Measurements from ENCODE around the gene PSMB1. TPM values are rescaled to one million over a fixed set of nuclear protein-coding genes. Genes with fewer than 3 reads are reported as not detected.

The PSMB1 gene
- total and polyA plus RNA-seq, 2 experiments from 2014 or later, result 357 to 576 TPM

GRCh38 chr6:170510631-170511030, 42.5 kb downstream of the PSMB1 start (continued):
- TF ChIP-seq, protein P1, sequence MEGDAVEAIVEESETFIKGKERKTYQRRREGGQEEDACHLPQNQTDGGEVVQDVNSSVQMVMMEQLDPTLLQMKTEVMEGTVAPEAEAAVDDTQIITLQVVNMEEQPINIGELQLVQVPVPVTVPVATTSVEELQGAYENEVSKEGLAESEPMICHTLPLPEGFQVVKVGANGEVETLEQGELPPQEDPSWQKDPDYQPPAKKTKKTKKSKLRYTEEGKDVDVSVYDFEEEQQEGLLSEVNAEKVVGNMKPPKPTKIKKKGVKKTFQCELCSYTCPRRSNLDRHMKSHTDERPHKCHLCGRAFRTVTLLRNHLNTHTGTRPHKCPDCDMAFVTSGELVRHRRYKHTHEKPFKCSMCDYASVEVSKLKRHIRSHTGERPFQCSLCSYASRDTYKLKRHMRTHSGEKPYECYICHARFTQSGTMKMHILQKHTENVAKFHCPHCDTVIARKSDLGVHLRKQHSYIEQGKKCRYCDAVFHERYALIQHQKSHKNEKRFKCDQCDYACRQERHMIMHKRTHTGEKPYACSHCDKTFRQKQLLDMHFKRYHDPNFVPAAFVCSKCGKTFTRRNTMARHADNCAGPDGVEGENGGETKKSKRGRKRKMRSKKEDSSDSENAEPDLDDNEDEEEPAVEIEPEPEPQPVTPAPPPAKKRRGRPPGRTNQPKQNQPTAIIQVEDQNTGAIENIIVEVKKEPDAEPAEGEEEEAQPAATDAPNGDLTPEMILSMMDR (conservative IDR thresholded peaks at IDR 0.05; ENCODE audit: low read depth in 2 of 2), result no peak
- TF ChIP-seq ZNF114 (CRISPR knock-in tag; IDR thresholded peaks at IDR 0.05), result no peak
- no peak for TF ChIP-seq ZNF462 (CRISPR knock-in tag; IDR thresholded peaks at IDR 0.05)

DNA sequence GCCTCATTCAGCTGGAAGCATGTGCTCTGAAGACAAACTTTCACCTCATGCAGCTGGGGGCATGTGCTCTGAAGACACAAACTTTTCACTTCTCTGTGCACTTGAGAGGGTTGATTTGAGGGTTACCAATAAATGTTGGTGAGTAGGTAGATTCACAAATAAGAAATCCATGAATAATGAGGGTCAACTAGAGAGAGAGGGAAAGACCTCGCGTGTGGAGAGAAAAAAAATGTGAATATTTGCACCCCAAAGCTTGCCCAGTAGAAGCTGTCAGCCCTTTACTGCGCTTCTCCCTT, 43.4 kb downstream of the PSMB1 start:
- Mint-ChIP-seq H3K27me3 (ENCODE audit: insufficient read depth, low read depth, poor library complexity) (peaks cover 5% of the 10 kb centered on the region), H3K27ac (no peak overlapping the region), H3K4me3 (no peak overlapping the region), H3K4me1 (no peaks in the 10 kb centered on the region), H3K9me3 (no peaks in the 10 kb centered on the region; the same call in 2 of the 3 replicates), H3K36me3 (ENCODE audit: low read depth) (0 out of 3 replicates have a peak, but pooled peaks cover 3% of the 10 kb centered on the region)
- H3K9me2 ChIP-seq (ENCODE audit: insufficient read depth), result no peaks in the 10 kb centered on the region
- H3F3A ChIP-seq (replicated peaks; ENCODE audit: low read depth), result no peaks in the 10 kb centered on the region
- no peak overlapping the region for H3K27ac ChIP-seq (ENCODE audit: low read depth)
- no peak overlapping the region for H3K4me2 ChIP-seq
- no peaks in the 10 kb centered on the region for H3K36me3 ChIP-seq (ENCODE audit: insufficient read depth)
- DNase-seq (ENCODE audit: low spot score), result no peak
- no peaks in the 10 kb centered on the region for H3K4me1 ChIP-seq (ENCODE audit: insufficient read depth)
- no peak overlapping the region for H3K4me3 ChIP-seq
- H4K20me1 ChIP-seq (replicated peaks; ENCODE audit: insufficient read depth), result no peaks in the 10 kb centered on the region
- H3K27me3 ChIP-seq (ENCODE audit: insufficient read depth), result peaks cover 5% of the 10 kb centered on the region; the same call in 1 of the 2 replicates
- no peaks in the 10 kb centered on the region for H3K79me2 ChIP-seq (replicated peaks; ENCODE audit: insufficient read depth)
- ATAC-seq, result no peak
- no peak overlapping the region for H2AFZ ChIP-seq
- TF ChIP-seq ZNF331 (CRISPR knock-in tag; IDR thresholded peaks at IDR 0.05; ENCODE audit: low read depth), result no peak
- TF ChIP-seq, protein P1 (conservative IDR thresholded peaks at IDR 0.05; ENCODE audit: low read depth in 2 of 2), result no peak
- no peak for TF ChIP-seq CREB1 (CRISPR knock-in tag; IDR thresholded peaks at IDR 0.05; ENCODE audit: low read depth)
- TF ChIP-seq, protein P2, sequence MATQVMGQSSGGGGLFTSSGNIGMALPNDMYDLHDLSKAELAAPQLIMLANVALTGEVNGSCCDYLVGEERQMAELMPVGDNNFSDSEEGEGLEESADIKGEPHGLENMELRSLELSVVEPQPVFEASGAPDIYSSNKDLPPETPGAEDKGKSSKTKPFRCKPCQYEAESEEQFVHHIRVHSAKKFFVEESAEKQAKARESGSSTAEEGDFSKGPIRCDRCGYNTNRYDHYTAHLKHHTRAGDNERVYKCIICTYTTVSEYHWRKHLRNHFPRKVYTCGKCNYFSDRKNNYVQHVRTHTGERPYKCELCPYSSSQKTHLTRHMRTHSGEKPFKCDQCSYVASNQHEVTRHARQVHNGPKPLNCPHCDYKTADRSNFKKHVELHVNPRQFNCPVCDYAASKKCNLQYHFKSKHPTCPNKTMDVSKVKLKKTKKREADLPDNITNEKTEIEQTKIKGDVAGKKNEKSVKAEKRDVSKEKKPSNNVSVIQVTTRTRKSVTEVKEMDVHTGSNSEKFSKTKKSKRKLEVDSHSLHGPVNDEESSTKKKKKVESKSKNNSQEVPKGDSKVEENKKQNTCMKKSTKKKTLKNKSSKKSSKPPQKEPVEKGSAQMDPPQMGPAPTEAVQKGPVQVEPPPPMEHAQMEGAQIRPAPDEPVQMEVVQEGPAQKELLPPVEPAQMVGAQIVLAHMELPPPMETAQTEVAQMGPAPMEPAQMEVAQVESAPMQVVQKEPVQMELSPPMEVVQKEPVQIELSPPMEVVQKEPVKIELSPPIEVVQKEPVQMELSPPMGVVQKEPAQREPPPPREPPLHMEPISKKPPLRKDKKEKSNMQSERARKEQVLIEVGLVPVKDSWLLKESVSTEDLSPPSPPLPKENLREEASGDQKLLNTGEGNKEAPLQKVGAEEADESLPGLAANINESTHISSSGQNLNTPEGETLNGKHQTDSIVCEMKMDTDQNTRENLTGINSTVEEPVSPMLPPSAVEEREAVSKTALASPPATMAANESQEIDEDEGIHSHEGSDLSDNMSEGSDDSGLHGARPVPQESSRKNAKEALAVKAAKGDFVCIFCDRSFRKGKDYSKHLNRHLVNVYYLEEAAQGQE (IDR thresholded peaks at IDR 0.05; ENCODE audit: unreplicated experiment), result no peak
- TF ChIP-seq EZH2 (IDR thresholded peaks at IDR 0.05; ENCODE audit: low read depth, unreplicated experiment), result no peak
- TF ChIP-seq STAT1 (IDR thresholded peaks at IDR 0.05; ENCODE audit: unreplicated experiment), result no peak
- TF ChIP-seq, protein P3, sequence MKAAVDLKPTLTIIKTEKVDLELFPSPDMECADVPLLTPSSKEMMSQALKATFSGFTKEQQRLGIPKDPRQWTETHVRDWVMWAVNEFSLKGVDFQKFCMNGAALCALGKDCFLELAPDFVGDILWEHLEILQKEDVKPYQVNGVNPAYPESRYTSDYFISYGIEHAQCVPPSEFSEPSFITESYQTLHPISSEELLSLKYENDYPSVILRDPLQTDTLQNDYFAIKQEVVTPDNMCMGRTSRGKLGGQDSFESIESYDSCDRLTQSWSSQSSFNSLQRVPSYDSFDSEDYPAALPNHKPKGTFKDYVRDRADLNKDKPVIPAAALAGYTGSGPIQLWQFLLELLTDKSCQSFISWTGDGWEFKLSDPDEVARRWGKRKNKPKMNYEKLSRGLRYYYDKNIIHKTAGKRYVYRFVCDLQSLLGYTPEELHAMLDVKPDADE (IDR thresholded peaks at IDR 0.05), result no peak
- TF ChIP-seq ZNF114 (CRISPR knock-in tag; IDR thresholded peaks at IDR 0.05), result no peak
- TF ChIP-seq POLR2AphosphoS5 (IDR thresholded peaks at IDR 0.05; ENCODE audit: low read depth), result no peak
